ENCODE measurements around the gene ZBTB7A. TPM values are rescaled to one million over a fixed set of nuclear protein-coding genes. Genes with fewer than 3 reads are reported as not detected.

The ZBTB7A gene
- total RNA-seq, 1 donor from 2014 or later: 19.1 TPM

GRCh38 chr19:4086411-4086867 lies 19.7 kb upstream of the ZBTB7A start:
- peaks cover 6% of the 10 kb centered on the region for H3K4me1 Mint-ChIP-seq (ENCODE audit: low read depth)
- H3K9me3 Mint-ChIP-seq (ENCODE audit: low read depth): no peaks in the 10 kb centered on the region
- H3K4me3 Mint-ChIP-seq (ENCODE audit: low read depth): no peak overlapping the region
- no peak for TF ChIP-seq CTCF (IDR thresholded peaks at IDR 0.05; ENCODE audit: unreplicated experiment)
- DNase-seq (ENCODE audit: low spot score, unreplicated experiment): no peak
- peaks cover 1% of the 10 kb centered on the region for H3K36me3 Mint-ChIP-seq (ENCODE audit: insufficient read depth)
- no peak overlapping the region for H3K27ac Mint-ChIP-seq
- H3K27me3 Mint-ChIP-seq: no peaks in the 10 kb centered on the region

GRCh38 chr19:4084547-4084877 lies 17.8 kb upstream of the ZBTB7A start:
- no peak for TF ChIP-seq CTCF (IDR thresholded peaks at IDR 0.05; ENCODE audit: unreplicated experiment)
- Mint-ChIP-seq H3K4me3 (ENCODE audit: low read depth) (no peak overlapping the region), H3K27me3 (no peaks in the 10 kb centered on the region), H3K9me3 (ENCODE audit: low read depth) (no peaks in the 10 kb centered on the region), H3K36me3 (ENCODE audit: insufficient read depth) (no peaks in the 10 kb centered on the region), H3K4me1 (ENCODE audit: low read depth) (peaks cover 6% of the 10 kb centered on the region), H3K27ac (peak overlapping the region; percentile 59)
- DNase-seq (ENCODE audit: low spot score, unreplicated experiment): no peak

GRCh38 chr19:4083677-4084546 lies 17.2 kb upstream of the ZBTB7A start:
- Mint-ChIP-seq H3K27me3 (no peaks in the 10 kb centered on the region), H3K36me3 (ENCODE audit: insufficient read depth) (no peaks in the 10 kb centered on the region), H3K27ac (peak overlapping the region; percentile 59), H3K4me3 (ENCODE audit: low read depth) (no peak overlapping the region), H3K9me3 (ENCODE audit: low read depth) (no peaks in the 10 kb centered on the region), H3K4me1 (ENCODE audit: low read depth) (peaks cover 6% of the 10 kb centered on the region)
- DNase-seq (ENCODE audit: low spot score, unreplicated experiment): no peak
- no peak for TF ChIP-seq CTCF (IDR thresholded peaks at IDR 0.05; ENCODE audit: unreplicated experiment)

- no peak for TF ChIP-seq CTCF (IDR thresholded peaks at IDR 0.05; ENCODE audit: unreplicated experiment)
- no peak overlapping the region for H3K4me3 Mint-ChIP-seq (ENCODE audit: low read depth)
- DNase-seq (ENCODE audit: low spot score, unreplicated experiment): no peak
- H3K36me3 Mint-ChIP-seq (ENCODE audit: insufficient read depth): no peaks in the 10 kb centered on the region
- H3K27me3 Mint-ChIP-seq: peaks cover 3% of the 10 kb centered on the region
- H3K27ac Mint-ChIP-seq: no peak overlapping the region
- peaks cover 6% of the 10 kb centered on the region for H3K4me1 Mint-ChIP-seq (ENCODE audit: low read depth)
- H3K9me3 Mint-ChIP-seq (ENCODE audit: low read depth): no peaks in the 10 kb centered on the region
Observed at GRCh38 chr19:4082172-4082571, 15.5 kb upstream of the ZBTB7A start.

GRCh38 chr19:4081441-4082129 lies 14.9 kb upstream of the ZBTB7A start:
- no peak for TF ChIP-seq CTCF (IDR thresholded peaks at IDR 0.05; ENCODE audit: unreplicated experiment)
- peaks cover 5% of the 10 kb centered on the region for H3K4me1 Mint-ChIP-seq (ENCODE audit: low read depth)
- H3K4me3 Mint-ChIP-seq (ENCODE audit: low read depth): no peak overlapping the region
- no peaks in the 10 kb centered on the region for H3K9me3 Mint-ChIP-seq (ENCODE audit: low read depth)
- no peak overlapping the region for H3K27ac Mint-ChIP-seq
- no peak for DNase-seq (ENCODE audit: low spot score, unreplicated experiment)
- H3K36me3 Mint-ChIP-seq (ENCODE audit: insufficient read depth): no peaks in the 10 kb centered on the region
- H3K27me3 Mint-ChIP-seq: peaks cover 3% of the 10 kb centered on the region

Data from progenitor cell of endocrine pancreas (in vitro differentiated cells).